SW 1271 (cell line): ENCODE measurements around the gene SGMS2.

Experiments used
- DNase-seq, 2 experiments: peaks; one replicate each; lab custom pipeline; 2025; lab: John Stamatoyannopoulos, UW

Gene SGMS2

GRCh38 chr4:107828315-107829090 lies 3.8 kb downstream of the SGMS2 start:
- DNase-seq, result no peak

- no peak for DNase-seq
These were observed 6.4 kb downstream of the SGMS2 start for GRCh38 chr4:107831140-107831539.

- no peak for DNase-seq
These were observed 7.6 kb downstream of the SGMS2 start for GRCh38 chr4:107832275-107832807.

- DNase-seq, result no peak
These were observed 9.6 kb downstream of the SGMS2 start for GRCh38 chr4:107834241-107834794.

GRCh38 chr4:107835406-107835805 lies 10.7 kb downstream of the SGMS2 start:
- DNase-seq, result no peak

GRCh38 chr4:107837317-107837716 lies 12.6 kb downstream of the SGMS2 start:
- DNase-seq, result no peak

GRCh38 chr4:107837776-107838618 lies 13.3 kb downstream of the SGMS2 start:
- no peak for DNase-seq

- DNase-seq, result no peak
These were observed 14.3 kb downstream of the SGMS2 start for GRCh38 chr4:107838861-107839565.

GRCh38 chr4:107843391-107843790 lies 18.7 kb downstream of the SGMS2 start:
- no peak for DNase-seq

GRCh38 chr4:107845681-107846080 lies 20.9 kb downstream of the SGMS2 start:
- DNase-seq, result no peak

GRCh38 chr4:107850438-107850837 lies 25.7 kb downstream of the SGMS2 start:
- no peak for DNase-seq

- DNase-seq, result peak in 1 of 2 experiments; percentile 69
These were observed 29.0 kb downstream of the SGMS2 start for GRCh38 chr4:107853444-107854355.

GRCh38 chr4:107854356-107855022 lies 29.8 kb downstream of the SGMS2 start:
- peak in 1 of 2 experiments; percentile 17 for DNase-seq

- no peak for DNase-seq
These were observed 31.0 kb downstream of the SGMS2 start for GRCh38 chr4:107855723-107856122.

- no peak for DNase-seq
These were observed 32.2 kb downstream of the SGMS2 start for GRCh38 chr4:107856901-107857300.

- no peak for DNase-seq
These were observed 33.0 kb downstream of the SGMS2 start for GRCh38 chr4:107857741-107858140.

GRCh38 chr4:107858158-107858742 lies 33.5 kb downstream of the SGMS2 start:
- DNase-seq, result no peak

GRCh38 chr4:107862658-107863057 lies 37.9 kb downstream of the SGMS2 start:
- DNase-seq, result peak; percentile 82 to 93

GRCh38 chr4:107863416-107863815 lies 38.7 kb downstream of the SGMS2 start:
- no peak for DNase-seq

GRCh38 chr4:107863850-107864371 lies 39.2 kb downstream of the SGMS2 start:
- DNase-seq, result peak; percentile 56 to 67
